NB4 (cell line): ENCODE results near the gene DNMBP.

Source experiments
- DNase-seq: peaks from one replicate; pipeline ENCODE4 v3.0.0; 2010; ENCODE audit warnings: low read depth
- H3K4me3 ChIP-seq: one replicate; pipeline ENCODE4 v1.5.1; 2011; ENCODE audit warnings: mild to moderate bottlenecking, low read depth, low read length, moderate library complexity
- CTCF ChIP-seq: IDR thresholded peaks from one replicate; pipeline ENCODE4 v1.5.1; 2012; ENCODE audit warnings: low read depth, low read length
- MAX ChIP-seq: IDR thresholded peaks from 2 replicates; pipeline ENCODE4 v1.6.1; 2011; ENCODE audit warnings: low read depth, low read length
- MYC ChIP-seq: IDR thresholded peaks from 2 replicates; pipeline ENCODE4 v1.6.1; 2011; ENCODE audit warnings: low read depth, low read length
- POLR2A ChIP-seq: IDR thresholded peaks from 2 replicates; pipeline ENCODE4 v1.6.1; 2011; ENCODE audit warnings: mild to moderate bottlenecking; ENCODE audit not compliant: insufficient read length; ENCODE audit errors: extremely low read depth

The DNMBP gene

GRCh38 chr10:99852481-99853213 lies 157.1 kb downstream of the DNMBP start:
- TF ChIP-seq CTCF (no peak), MAX (no peak), MYC (no peak), POLR2A (no peak)
- DNase-seq = no peak
- H3K4me3 ChIP-seq = no peak overlapping the region

DNA sequence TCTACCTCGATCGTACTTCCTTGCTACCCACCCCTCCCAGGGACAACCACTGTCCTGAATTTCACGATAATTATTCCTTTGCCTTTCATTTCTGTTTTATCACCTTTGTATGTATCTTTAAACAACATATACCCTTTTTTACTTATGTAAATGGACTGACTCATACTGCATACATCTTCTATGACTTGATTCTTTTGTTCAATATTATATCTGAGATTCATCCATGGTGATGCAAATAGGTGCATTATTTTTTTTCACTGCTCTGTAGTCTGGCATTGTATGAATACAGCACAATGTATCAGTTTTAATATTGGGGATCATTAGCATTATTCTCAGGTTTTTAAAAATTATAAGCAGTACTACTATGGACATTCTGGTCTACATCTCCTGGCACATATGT lies 157.9 kb downstream of the DNMBP start:
- TF ChIP-seq CTCF = no peak
- TF ChIP-seq POLR2A = no peak
- TF ChIP-seq MYC = no peak
- no peak for TF ChIP-seq MAX
- H3K4me3 ChIP-seq = no peak overlapping the region
- DNase-seq = no peak

DNA sequence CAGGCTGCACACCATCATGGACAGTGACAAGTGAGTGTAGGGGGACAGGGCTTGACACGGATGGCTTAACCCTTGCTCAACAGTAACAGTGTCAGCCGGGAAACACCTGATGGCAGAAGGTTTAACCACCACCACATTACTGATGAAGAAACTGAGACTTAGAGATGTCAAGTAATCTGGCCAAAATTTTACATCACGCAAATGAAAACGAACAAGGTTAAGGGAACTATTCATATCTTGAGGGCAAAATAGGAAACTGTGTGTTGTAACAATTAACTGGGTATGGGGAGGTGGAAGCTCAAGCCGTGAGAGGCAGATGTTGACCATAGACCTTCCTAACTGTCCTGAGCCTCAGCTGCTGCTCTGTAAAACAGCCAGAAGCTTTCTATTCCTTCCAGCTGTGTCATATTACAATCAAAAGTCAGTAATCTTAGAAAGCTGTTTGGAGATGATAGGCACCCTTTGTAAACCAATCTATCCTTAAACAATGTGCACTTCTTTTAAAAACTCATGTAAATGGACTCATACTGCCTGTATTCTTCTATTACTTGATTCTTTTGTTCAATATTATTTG lies 158.9 kb downstream of the DNMBP start:
- no peak for DNase-seq
- H3K4me3 ChIP-seq = no peak overlapping the region
- TF ChIP-seq MYC = no peak
- TF ChIP-seq MAX = no peak
- TF ChIP-seq CTCF = no peak
- no peak for TF ChIP-seq POLR2A

GRCh38 chr10:99850021-99850766 lies 159.6 kb downstream of the DNMBP start:
- DNase-seq = no peak
- TF ChIP-seq POLR2A = no peak
- TF ChIP-seq MYC = no peak
- TF ChIP-seq CTCF = no peak
- TF ChIP-seq MAX = no peak
- H3K4me3 ChIP-seq = no peak overlapping the region

- TF ChIP-seq MYC (no peak), POLR2A (no peak), CTCF (no peak), MAX (no peak)
- no peak for DNase-seq
- no peak overlapping the region for H3K4me3 ChIP-seq
Observed at GRCh38 chr10:99849536-99849935, 160.2 kb downstream of the DNMBP start.
